Measurements from ENCODE around the gene POU6F2.

DNA sequence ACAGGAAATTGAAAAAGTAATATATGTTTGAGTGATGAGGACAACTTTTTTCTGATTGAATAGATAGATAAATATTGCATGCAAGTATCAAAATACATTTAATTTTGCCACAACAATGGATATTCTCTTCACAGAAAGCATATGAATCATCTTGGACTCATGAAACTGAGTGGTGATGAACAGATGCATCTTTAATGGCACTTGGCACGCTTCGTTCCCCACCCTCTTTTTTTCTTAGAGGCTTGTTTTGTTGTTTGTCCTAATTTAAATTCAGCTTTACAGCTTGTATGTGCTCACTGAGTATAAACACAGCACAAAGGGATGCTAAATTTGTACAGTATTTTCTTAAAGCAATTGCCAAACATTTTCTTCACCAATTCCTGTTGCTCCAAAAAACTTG, 443.5 kb downstream of the POU6F2 start:
- TF ChIP-seq, protein P1, sequence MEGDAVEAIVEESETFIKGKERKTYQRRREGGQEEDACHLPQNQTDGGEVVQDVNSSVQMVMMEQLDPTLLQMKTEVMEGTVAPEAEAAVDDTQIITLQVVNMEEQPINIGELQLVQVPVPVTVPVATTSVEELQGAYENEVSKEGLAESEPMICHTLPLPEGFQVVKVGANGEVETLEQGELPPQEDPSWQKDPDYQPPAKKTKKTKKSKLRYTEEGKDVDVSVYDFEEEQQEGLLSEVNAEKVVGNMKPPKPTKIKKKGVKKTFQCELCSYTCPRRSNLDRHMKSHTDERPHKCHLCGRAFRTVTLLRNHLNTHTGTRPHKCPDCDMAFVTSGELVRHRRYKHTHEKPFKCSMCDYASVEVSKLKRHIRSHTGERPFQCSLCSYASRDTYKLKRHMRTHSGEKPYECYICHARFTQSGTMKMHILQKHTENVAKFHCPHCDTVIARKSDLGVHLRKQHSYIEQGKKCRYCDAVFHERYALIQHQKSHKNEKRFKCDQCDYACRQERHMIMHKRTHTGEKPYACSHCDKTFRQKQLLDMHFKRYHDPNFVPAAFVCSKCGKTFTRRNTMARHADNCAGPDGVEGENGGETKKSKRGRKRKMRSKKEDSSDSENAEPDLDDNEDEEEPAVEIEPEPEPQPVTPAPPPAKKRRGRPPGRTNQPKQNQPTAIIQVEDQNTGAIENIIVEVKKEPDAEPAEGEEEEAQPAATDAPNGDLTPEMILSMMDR (conservative IDR thresholded peaks at IDR 0.05; ENCODE audit: low read length) = no peak
- no peak for TF ChIP-seq EZH2phosphoT487 (IDR thresholded peaks at IDR 0.05; ENCODE audit: borderline replicate concordance)

Measured in Loucy (cell line).